Kidney (tissue), 14 donors: ENCODE results near the gene APP. TPM values are rescaled to one million over a fixed set of nuclear protein-coding genes. Genes with fewer than 3 reads are reported as not detected.

Source experiments
- DNase-seq, 5 donors: peaks; one replicate each; pipeline ENCODE4 v3.0.0-alpha.2; 2013 to 2020
- FAIRE-seq: peaks from 2 replicates; lab custom pipeline; 2012; peaks lifted over from hg19 to GRCh38; lab: Jason Lieb, UNC
- H3K27ac ChIP-seq, 2 donors: one replicate each; pipeline ENCODE4 v1.7.0; 2013; ENCODE audit warnings: low read depth in 2 of 2, low read length in 2 of 2, inconsistent platforms in 1 of 2
- H3K27me3 ChIP-seq: one replicate; pipeline ENCODE4 v1.7.1; 2013; ENCODE audit warnings: low read length, inconsistent platforms; ENCODE audit not compliant: control insufficient read depth, insufficient read depth
- H3K36me3 ChIP-seq, 3 donors: one replicate each; pipeline versions ENCODE4 v1.7.0 to v1.7.1; 2013; ENCODE audit warnings: low read length in 3 of 3, control low read depth in 1 of 3, inconsistent platforms in 1 of 3; ENCODE audit not compliant: insufficient read depth in 3 of 3, control insufficient read depth in 2 of 3
- H3K4me1 ChIP-seq, 3 donors: one replicate each; pipeline versions ENCODE4 v1.7.0 to v1.7.1; 2013; ENCODE audit warnings: low read length in 3 of 3, inconsistent platforms in 1 of 3, low read depth in 1 of 3; ENCODE audit not compliant: control insufficient read depth in 2 of 3, insufficient read depth in 2 of 3
- H3K4me3 ChIP-seq, 3 donors: one replicate each; pipeline versions ENCODE4 v1.7.0 to v1.8.1; 2013; ENCODE audit warnings: low read length in 3 of 3, control low read depth in 1 of 3, inconsistent platforms in 1 of 3
- H3K9ac ChIP-seq, 3 donors: one replicate each; pipeline versions ENCODE4 v1.7.0 to v1.7.1; 2013; ENCODE audit warnings: low read length in 3 of 3, control low read depth in 1 of 3, inconsistent platforms in 1 of 3
- H3K9me3 ChIP-seq, 3 donors: one replicate each; pipeline versions ENCODE4 v1.7.0 to v1.7.1; 2013; ENCODE audit warnings: low read length in 3 of 3, control low read depth in 1 of 3, inconsistent platforms in 1 of 3; ENCODE audit not compliant: control insufficient read depth in 2 of 3, insufficient read depth in 1 of 3
- CTCF ChIP-seq: IDR thresholded peaks from 3 replicates; pipeline ENCODE4 v1.5.1; 2012; ENCODE audit warnings: mild to moderate bottlenecking, moderate library complexity, borderline replicate concordance; ENCODE audit not compliant: insufficient read depth; ENCODE audit errors: extremely low read depth
- intact Hi-C: fragments of 100-400 bp; cut with DNase I; formaldehyde crosslinking; loops from one replicate; pipeline ENCODE4 v1.11.1; 2022
- polyA plus RNA-seq: library from polyadenylated mRNA; stranded (reverse); fragments of 350-450 nt; fragmentation: Illumina TruSeq; extraction: RNeasy Lipid Tissue Mini Kit (QIAGEN cat#74804); gene quantifications from one replicate; pipeline ENCODE4 v1.2.3, GENCODE V29; 2014; ENCODE audit warnings: low read depth, low replicate concordance; ENCODE audit not compliant: insufficient read depth
- total RNA-seq: library from RNA; stranded (reverse); fragmentation: NEBNext Ultra II Directional; extraction: Animal tissue kit (Norgen Biotek cat#: 25700); gene quantifications from one replicate; pipeline ENCODE4 v1.2.1, GENCODE V29; 2021
- donor health status: control.
- donor health status: control.
- donor health status: control.
- donor health status: control.
- donor health status: control.
- donor health status: DM: yes; HTN: yes; CAD: no.
- donor health status: Normal renal cell carcinoma (clear cell type).

Gene APP
- total and polyA plus RNA-seq, 2 donors from 2014 or later = 472 to 1,303 TPM

GRCh38 chr21:26032263-26032662 is 138.3 kb downstream of the APP start:
- H3K9me3 ChIP-seq = no peaks in the 10 kb centered on the region
- H3K4me3 ChIP-seq = no peak overlapping the region
- no peak overlapping the region for H3K9ac ChIP-seq
- FAIRE-seq (no peak), DNase-seq (no peak)
- intact Hi-C loops = no loop called here
- no peak overlapping the region for H3K27ac ChIP-seq
- H3K36me3 ChIP-seq = peaks cover 4 to 7% (median 5%) of the 10 kb centered on the region in 3 donors
- H3K4me1 ChIP-seq = peaks cover 0 to 8% (median 4%) of the 10 kb centered on the region in 3 donors
- TF ChIP-seq CTCF = no peak
- H3K27me3 ChIP-seq = no peaks in the 10 kb centered on the region

GRCh38 chr21:26028183-26028582 is 142.4 kb downstream of the APP start:
- no peak overlapping the region for H3K4me3 ChIP-seq
- no peaks in the 10 kb centered on the region for H3K27me3 ChIP-seq
- H3K4me1 ChIP-seq = peaks cover 4 to 26% (median 4%) of the 10 kb centered on the region in 3 donors
- H3K9me3 ChIP-seq = no peaks in the 10 kb centered on the region
- peaks cover 0 to 4% (median 2%) of the 10 kb centered on the region in 3 donors for H3K36me3 ChIP-seq
- no peak for TF ChIP-seq CTCF
- no peak for DNase-seq
- H3K27ac ChIP-seq = no peak overlapping the region
- H3K9ac ChIP-seq = no peak overlapping the region
- FAIRE-seq = no peak
- intact Hi-C loops = no loop called here

GRCh38 chr21:26027696-26028095 is 142.9 kb downstream of the APP start:
- FAIRE-seq (no peak), DNase-seq (no peak)
- H3K4me1 ChIP-seq = peaks cover 4 to 26% (median 4%) of the 10 kb centered on the region in 3 donors
- peaks cover 0 to 2% (median 2%) of the 10 kb centered on the region in 3 donors for H3K36me3 ChIP-seq
- TF ChIP-seq CTCF = no peak
- H3K9me3 ChIP-seq = no peaks in the 10 kb centered on the region
- H3K9ac ChIP-seq = no peak overlapping the region
- no peak overlapping the region for H3K27ac ChIP-seq
- no peaks in the 10 kb centered on the region for H3K27me3 ChIP-seq
- H3K4me3 ChIP-seq = no peak overlapping the region
- intact Hi-C loops = no loop called here
